MM.1S (cell line): ENCODE measurements around the gene BBX.

ENCODE experiments used
- CTCF ChIP-seq: fragments of 300-600 bp; sonication (generic); IDR thresholded peaks from 2 replicates; pipeline ENCODE4 v1.5.1; 2016; ENCODE audit warnings: antibody characterized with exemption, low read length, mixed read lengths
- EZH2phosphoT487 ChIP-seq: fragments of 300-600 bp; sonication (generic); IDR thresholded peaks from 2 replicates; pipeline ENCODE4 v1.6.1; 2018; ENCODE audit warnings: antibody characterized with exemption, low read length

- TF ChIP-seq CTCF (no peak), EZH2phosphoT487 (no peak)
Observed at GRCh38 chr3:107831590-107831989, 308.8 kb downstream of the BBX start.
